K562 (cell line): Measurements from ENCODE around the gene EMC1. TPM values are rescaled to one million over a fixed set of nuclear protein-coding genes. Genes with fewer than 3 reads are reported as not detected.

Source experiments
- ATAC-seq: fragments of 200-7000 bp; cut with Tn5 transposase; 3 replicates; pipeline ENCODE4 v1.9.1; 2020; ENCODE audit warnings: moderate library complexity
- BruUV-seq: library from RNA; stranded (reverse); fragments of 400-500 nt; replicated peaks from 2 replicates; lab custom pipeline; 2021; lab: Mats Ljungman, UMichigan
- CTCF ChIA-PET: fragments of 300-600 bp; formaldehyde crosslinking; extraction: SDS; loops from one replicate; lab custom pipeline; 2021; ENCODE audit warnings: low intra/inter-chr PET ratio; lab: Yijun Ruan, JAX
- POLR2A ChIA-PET: fragments of 300-600, 350-650 bp; sonication (Branson Sonifier 250); formaldehyde crosslinking; extraction: SDS; loops from one replicate; lab custom pipeline; 2021; ENCODE audit warnings: antibody characterized with exemption, inconsistent platforms; lab: Yijun Ruan, JAX
- DNase-seq, 4 experiments: peaks; one replicate each; pipeline versions ENCODE4 v3.0.0 to v3.0.0-alpha.2; 2011 to 2018; ENCODE audit warnings: low spot score in 3 of 4, mixed read lengths in 3 of 4; ENCODE audit errors: extremely low read depth in 1 of 4
- FAIRE-seq: peaks from 2 replicates; lab custom pipeline; 2011; peaks lifted over from hg19 to GRCh38; lab: Jason Lieb, UNC
- H2AFZ ChIP-seq: 2 replicates; pipeline ENCODE4 v1.6.0; 2011; ENCODE audit warnings: low read depth, low read length, control low read depth, inconsistent platforms
- H3K27ac ChIP-seq: fragments of 200-600 bp; 3 replicates; pipeline ENCODE4 v1.8.0; 2011; ENCODE audit warnings: low read depth, mild to moderate bottlenecking, control low read depth, inconsistent platforms, low read length, moderate library complexity, mixed read lengths; ENCODE audit errors: extremely low read depth
- H3K27me3 ChIP-seq, 2 experiments: fragments of 300-600 bp in 1 of 2; 2 replicates in 1 of 2; 3 replicates in 1 of 2; pipeline versions ENCODE4 v1.6.0 to v1.8.0; 2011; ENCODE audit warnings: inconsistent platforms in 2 of 2, low read length in 2 of 2, mild to moderate bottlenecking in 1 of 2, mixed read lengths in 1 of 2, moderate library complexity in 1 of 2; ENCODE audit not compliant: control insufficient read depth in 2 of 2, insufficient read depth in 2 of 2
- H3K36me3 ChIP-seq: fragments of 300-600 bp; 3 replicates; pipeline ENCODE4 v1.8.0; 2011; ENCODE audit warnings: mild to moderate bottlenecking, low read length, inconsistent platforms; ENCODE audit not compliant: control insufficient read depth, insufficient read depth
- H3K4me1 ChIP-seq, 2 experiments: fragments of 200-600 bp in 1 of 2; replicated peaks in 1 of 2; 2 replicates in 1 of 2; 3 replicates in 1 of 2; pipeline versions ENCODE4 v1.5.1 to v1.8.0; 2011; ENCODE audit warnings: inconsistent platforms in 2 of 2, low read length in 2 of 2, mild to moderate bottlenecking in 1 of 2, mixed read lengths in 1 of 2, moderate library complexity in 1 of 2; ENCODE audit not compliant: control insufficient read depth in 2 of 2, insufficient read depth in 2 of 2
- H3K4me2 ChIP-seq: 2 replicates; pipeline ENCODE4 v1.6.1; 2011; ENCODE audit warnings: low read length, control low read depth, inconsistent platforms, mixed read lengths; ENCODE audit not compliant: insufficient read depth
- H3K4me3 ChIP-seq: fragments of 200-600 bp; sonication (generic), shearing (Covaris generic); 2 replicates; pipeline ENCODE4 v1.5.1; 2016; ENCODE audit warnings: control low read depth, inconsistent platforms
- H3K79me2 ChIP-seq: fragments of 200-600 bp; 3 replicates; pipeline ENCODE4 v1.8.0; 2011; ENCODE audit warnings: low read length, inconsistent platforms; ENCODE audit not compliant: control insufficient read depth, insufficient read depth
- H3K9ac ChIP-seq, 2 experiments: 2 replicates each; pipeline versions ENCODE4 v1.6.0 to v1.6.1; 2011; ENCODE audit warnings: low read depth in 2 of 2, low read length in 2 of 2, control low read depth in 1 of 2, inconsistent platforms in 1 of 2, mild to moderate bottlenecking in 1 of 2, mixed read lengths in 1 of 2; ENCODE audit not compliant: insufficient read depth in 1 of 2
- H3K9me1 ChIP-seq: one replicate; pipeline ENCODE4 v1.6.0; 2011; ENCODE audit warnings: inconsistent platforms, mild to moderate bottlenecking, low read length, moderate library complexity; ENCODE audit not compliant: control insufficient read depth, insufficient read depth
- H3K9me3 ChIP-seq: replicated peaks from 2 replicates; pipeline ENCODE4 v1.5.1; 2011; ENCODE audit warnings: low read depth, low read length, inconsistent platforms; ENCODE audit not compliant: control insufficient read depth, insufficient read depth
- H4K20me1 ChIP-seq: replicated peaks from 2 replicates; pipeline ENCODE4 v1.6.1; 2011; ENCODE audit warnings: low read length, inconsistent platforms, mixed read lengths; ENCODE audit not compliant: control insufficient read depth, insufficient read depth
- CEBPG ChIP-seq, 3 experiments: fragments of 200-800 bp in 1 of 3; sonication (Bioruptor generic) in 1 of 3; sonication (generic) in 1 of 3; formaldehyde crosslinking in 1 of 3; IDR thresholded peaks in 2 of 3; conservative IDR thresholded peaks in 1 of 3; 2 replicates each; pipeline versions ENCODE4 v1.6.1 to v1.8.0; 2016 to 2022; ENCODE audit warnings: missing compliant biosample characterization in 2 of 3, missing genetic modification characterization in 2 of 3, mild to moderate bottlenecking in 1 of 3, missing genetic modification reagents in 1 of 3
- CGGBP1 ChIP-seq: fragments of 250-450 bp; sonication (Bioruptor Pico); IDR thresholded peaks from 2 replicates; pipeline ENCODE4 v1.9.0; 2021; ENCODE audit warnings: mild to moderate bottlenecking
- ZNF764 ChIP-seq: fragments of 250-450 bp; sonication (Bioruptor Pico); IDR thresholded peaks from 2 replicates; pipeline ENCODE4 v1.4.0; 2020; ENCODE audit warnings: low read depth, mild to moderate bottlenecking, moderate library complexity
- WGBS: fragments of 100-300 bp; shearing (Covaris generic); methylation state at CpG from one replicate; pipeline ENCODE4 v1.1.6; 2016; ENCODE audit warnings: low coverage, mixed read lengths; ENCODE audit not compliant: insufficient coverage; ENCODE audit errors: missing lambda C conversion rate; 5-methylcytosine and 5-hydroxymethylcytosine counted together
- in situ Hi-C: fragments of 300-500 bp; cut with MboI; formaldehyde crosslinking; loops from 4 replicates; pipeline ENCODE4 v1.15.0; 2018; ENCODE audit warnings: inconsistent platforms, mixed read lengths
- intact Hi-C: fragments of 100-400 bp; cut with micrococcal nuclease; formaldehyde crosslinking; loops from 2 replicates; pipeline ENCODE4 v1.14.2; 2022
- polyA plus RNA-seq, 8 experiments: library from polyadenylated mRNA; depleted of rRNA in 4 of 8; stranded (reverse) in 5 of 8; unstranded in 3 of 8; fragments of >200 nt; fragmentation: Nextera tagmentation in 2 of 8; fragmentation: Illumina TruSeq in 1 of 8; extraction: Ambion mirVana in 2 of 8; extraction: Trizol in 1 of 8; gene quantifications; 2 replicates each; pipeline versions ENCODE4 v1.2.1 to v1.2.3, GENCODE V29; 2011 to 2014; ENCODE audit warnings: inconsistent platforms in 1 of 8, missing spikeins in 1 of 8
- total RNA-seq, 7 experiments: library from RNA; depleted of rRNA in 6 of 7; stranded (reverse); fragments of >200 nt in 6 of 7; fragmentation: Illumina TruSeq in 2 of 7; extraction: Trizol in 2 of 7; gene quantifications; 2 replicates each; pipeline versions ENCODE4 v1.2.1 to v1.2.3, GENCODE V29; 2011 to 2021; ENCODE audit warnings: low replicate concordance in 1 of 7

EMC1 gene
- total and polyA plus RNA-seq, 9 of the 15 experiments (the other 6 are each of a cell fraction or from before 2014, with no cell fraction given), result 17.8 to 88.2 (median 37.4) TPM

- Histone ChIP-seq H3K27me3 (no peaks in the 10 kb centered on the region; a peak in 1 of 5 replicates), H2AFZ (no peak overlapping the region), H3K4me3 (no peak overlapping the region), H3K9ac (no peak overlapping the region), H4K20me1 (no peaks in the 10 kb centered on the region), H3K9me3 (no peaks in the 10 kb centered on the region; the same call in 1 of the 2 replicates), H3K4me2 (no peak overlapping the region), H3K27ac (no peak overlapping the region), H3K9me1 (no peaks in the 10 kb centered on the region), H3K36me3 (peaks cover 99% of the 10 kb centered on the region), H3K4me1 (no peaks in the 10 kb centered on the region), H3K79me2 (no peaks in the 10 kb centered on the region; the same call in 2 of the 3 replicates)
- FAIRE-seq, result no peak
- intact Hi-C loops (no loop called here), in situ Hi-C loops (loop anchor here (10.0 kb wide), 1 partner anchor 318 kb away; the partner anchor contains the start of gene ALDH4A1)
- ChIA-PET POLR2A (interaction anchor here (0.7 to 5.1 kb wide), 6 partner anchors 10 to 28 kb away, joined by 3 to 45 read pairs (median 4); partner anchors contain the start of genes EMC1, MRTO4 and UBR4), CTCF (no interaction called here)
- DNase-seq, result no peak
- WGBS, result 86% methylated on average over 14 of the region's 15 CpGs
- TF ChIP-seq CEBPG (CRISPR knock-in tag; IDR thresholded peaks at IDR 0.05) (no peak), CEBPG (tag; conservative IDR thresholded peaks at IDR 0.05 in 1 of 2, IDR thresholded peaks at IDR 0.05 in 1 of 2) (0 out of 4 replicates have a peak, but pooled peaks of 1 of the 2 experiments have one; percentile 16), CGGBP1 (no peak), ZNF764 (no peak)
- BruUV-seq, result no TSS peak
- ATAC-seq, result no peak
Measured at GRCh38 chr1:19222979-19223824, 28.1 kb downstream of the EMC1 start.
